Endothelial cell (in vitro differentiated cells): Measurements from ENCODE around the gene SIGLEC1. TPM values are rescaled to one million over a fixed set of nuclear protein-coding genes. Genes with fewer than 3 reads are reported as not detected.

Source experiments
- DNase-seq: peaks from one replicate; pipeline ENCODE4 v3.0.0; 2021; ENCODE audit warnings: low spot score
- H3K27ac Mint-ChIP-seq: one replicate; pipeline ENCODE4 v1.8.0; 2021; ENCODE audit warnings: mixed read lengths, inconsistent platforms; ENCODE audit not compliant: unreplicated experiment
- H3K27me3 Mint-ChIP-seq: one replicate; pipeline ENCODE4 v1.8.0; 2021; ENCODE audit warnings: mild to moderate bottlenecking, moderate library complexity, mixed read lengths, inconsistent platforms; ENCODE audit not compliant: unreplicated experiment
- H3K36me3 Mint-ChIP-seq: one replicate; pipeline ENCODE4 v1.8.0; 2021; ENCODE audit warnings: mild to moderate bottlenecking, low read depth, mixed read lengths, inconsistent platforms; ENCODE audit not compliant: unreplicated experiment
- H3K4me1 Mint-ChIP-seq: one replicate; pipeline ENCODE4 v1.8.0; 2021; ENCODE audit warnings: mild to moderate bottlenecking, mixed read lengths, inconsistent platforms; ENCODE audit not compliant: unreplicated experiment
- H3K4me3 Mint-ChIP-seq: one replicate; pipeline ENCODE4 v1.8.0; 2021; ENCODE audit warnings: mild to moderate bottlenecking, mixed read lengths, inconsistent platforms; ENCODE audit not compliant: unreplicated experiment
- H3K9me3 Mint-ChIP-seq: one replicate; pipeline ENCODE4 v1.8.0; 2021; ENCODE audit warnings: mixed read lengths, inconsistent platforms; ENCODE audit not compliant: unreplicated experiment
- total RNA-seq: library from RNA; stranded (reverse); fragmentation: NEBNext Ultra II Directional; extraction: Animal tissue kit (Norgen Biotek cat#: 25700); gene quantifications from one replicate; pipeline ENCODE4 v1.2.1, GENCODE V29; 2021; ENCODE audit not compliant: unreplicated experiment
- TF ChIP-seq, protein P1 (sequence below): fragments of 200-600 bp; sonication (generic); IDR thresholded peaks from one replicate; pipeline ENCODE4 v1.5.0; 2021; ENCODE audit warnings: antibody characterized with exemption; ENCODE audit not compliant: unreplicated experiment

Gene SIGLEC1
- total RNA-seq, 1 donor from 2014 or later = not detected

DNA sequence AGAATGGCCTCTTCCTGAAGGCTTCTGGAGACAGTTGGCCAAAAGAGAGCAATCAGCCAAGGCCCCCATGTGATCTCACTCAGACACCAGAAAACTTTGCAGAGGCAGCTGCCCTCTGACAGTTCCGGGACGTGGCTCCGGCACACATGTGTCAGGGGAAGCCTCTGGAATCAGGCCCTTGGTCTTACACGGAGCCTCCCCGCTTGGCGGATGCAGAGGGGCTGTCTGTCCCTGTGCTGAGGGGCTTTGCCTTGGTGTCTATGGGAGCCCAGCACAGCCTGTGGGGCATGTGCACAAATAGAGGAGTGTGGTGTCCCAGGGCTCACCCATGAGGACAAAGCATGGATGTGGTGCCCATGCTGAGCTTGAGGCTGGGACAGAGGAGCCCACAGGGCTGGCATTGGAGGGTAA lies 13.8 kb downstream of the SIGLEC1 start:
- H3K27ac Mint-ChIP-seq = no peak overlapping the region
- TF ChIP-seq, protein P1, sequence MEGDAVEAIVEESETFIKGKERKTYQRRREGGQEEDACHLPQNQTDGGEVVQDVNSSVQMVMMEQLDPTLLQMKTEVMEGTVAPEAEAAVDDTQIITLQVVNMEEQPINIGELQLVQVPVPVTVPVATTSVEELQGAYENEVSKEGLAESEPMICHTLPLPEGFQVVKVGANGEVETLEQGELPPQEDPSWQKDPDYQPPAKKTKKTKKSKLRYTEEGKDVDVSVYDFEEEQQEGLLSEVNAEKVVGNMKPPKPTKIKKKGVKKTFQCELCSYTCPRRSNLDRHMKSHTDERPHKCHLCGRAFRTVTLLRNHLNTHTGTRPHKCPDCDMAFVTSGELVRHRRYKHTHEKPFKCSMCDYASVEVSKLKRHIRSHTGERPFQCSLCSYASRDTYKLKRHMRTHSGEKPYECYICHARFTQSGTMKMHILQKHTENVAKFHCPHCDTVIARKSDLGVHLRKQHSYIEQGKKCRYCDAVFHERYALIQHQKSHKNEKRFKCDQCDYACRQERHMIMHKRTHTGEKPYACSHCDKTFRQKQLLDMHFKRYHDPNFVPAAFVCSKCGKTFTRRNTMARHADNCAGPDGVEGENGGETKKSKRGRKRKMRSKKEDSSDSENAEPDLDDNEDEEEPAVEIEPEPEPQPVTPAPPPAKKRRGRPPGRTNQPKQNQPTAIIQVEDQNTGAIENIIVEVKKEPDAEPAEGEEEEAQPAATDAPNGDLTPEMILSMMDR = no peak
- H3K4me3 Mint-ChIP-seq = no peak overlapping the region
- H3K27me3 Mint-ChIP-seq = peaks cover 2% of the 10 kb centered on the region
- no peaks in the 10 kb centered on the region for H3K36me3 Mint-ChIP-seq
- H3K9me3 Mint-ChIP-seq = no peaks in the 10 kb centered on the region
- no peak for DNase-seq
- H3K4me1 Mint-ChIP-seq = no peaks in the 10 kb centered on the region

DNA sequence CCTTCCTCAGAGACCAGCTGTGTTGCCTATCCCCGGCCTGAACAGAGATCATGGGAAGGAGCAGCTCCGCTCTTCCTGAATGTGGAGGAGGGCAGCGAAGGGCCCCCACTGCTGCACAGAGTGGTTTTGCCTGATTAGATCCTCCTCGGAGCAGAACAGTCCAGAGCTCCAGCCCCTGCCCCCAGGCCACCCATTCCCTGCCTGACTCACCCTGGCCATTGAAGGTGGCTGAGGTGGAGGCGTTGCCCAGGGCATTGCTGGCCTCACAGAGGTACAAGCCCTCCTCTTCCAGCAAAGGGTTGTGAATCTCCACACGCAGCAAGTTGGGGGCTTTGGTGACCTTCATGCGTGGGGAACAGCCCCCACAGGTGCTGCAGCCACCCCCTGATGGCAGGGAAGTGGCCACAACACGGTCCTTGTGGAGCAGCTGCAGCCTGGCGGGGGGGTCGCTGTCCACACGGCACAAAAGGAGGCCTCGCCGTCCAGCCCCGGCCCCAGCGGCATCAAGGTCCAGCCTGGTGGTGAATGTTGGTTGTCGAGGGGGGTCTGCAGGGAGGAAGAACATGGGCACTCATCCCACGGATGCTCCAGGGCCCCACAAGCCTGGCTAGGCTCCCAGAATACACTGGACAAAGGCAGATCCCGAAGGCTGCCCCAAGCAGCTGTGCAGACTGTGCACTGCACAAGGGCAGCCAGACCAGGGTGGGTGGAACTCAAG lies 14.7 kb downstream of the SIGLEC1 start:
- Mint-ChIP-seq H3K27ac (no peak overlapping the region), H3K9me3 (no peaks in the 10 kb centered on the region), H3K4me1 (no peaks in the 10 kb centered on the region), H3K36me3 (no peaks in the 10 kb centered on the region), H3K4me3 (no peak overlapping the region), H3K27me3 (peaks cover 2% of the 10 kb centered on the region)
- no peak for DNase-seq
- TF ChIP-seq, protein P1 = no peak

DNA sequence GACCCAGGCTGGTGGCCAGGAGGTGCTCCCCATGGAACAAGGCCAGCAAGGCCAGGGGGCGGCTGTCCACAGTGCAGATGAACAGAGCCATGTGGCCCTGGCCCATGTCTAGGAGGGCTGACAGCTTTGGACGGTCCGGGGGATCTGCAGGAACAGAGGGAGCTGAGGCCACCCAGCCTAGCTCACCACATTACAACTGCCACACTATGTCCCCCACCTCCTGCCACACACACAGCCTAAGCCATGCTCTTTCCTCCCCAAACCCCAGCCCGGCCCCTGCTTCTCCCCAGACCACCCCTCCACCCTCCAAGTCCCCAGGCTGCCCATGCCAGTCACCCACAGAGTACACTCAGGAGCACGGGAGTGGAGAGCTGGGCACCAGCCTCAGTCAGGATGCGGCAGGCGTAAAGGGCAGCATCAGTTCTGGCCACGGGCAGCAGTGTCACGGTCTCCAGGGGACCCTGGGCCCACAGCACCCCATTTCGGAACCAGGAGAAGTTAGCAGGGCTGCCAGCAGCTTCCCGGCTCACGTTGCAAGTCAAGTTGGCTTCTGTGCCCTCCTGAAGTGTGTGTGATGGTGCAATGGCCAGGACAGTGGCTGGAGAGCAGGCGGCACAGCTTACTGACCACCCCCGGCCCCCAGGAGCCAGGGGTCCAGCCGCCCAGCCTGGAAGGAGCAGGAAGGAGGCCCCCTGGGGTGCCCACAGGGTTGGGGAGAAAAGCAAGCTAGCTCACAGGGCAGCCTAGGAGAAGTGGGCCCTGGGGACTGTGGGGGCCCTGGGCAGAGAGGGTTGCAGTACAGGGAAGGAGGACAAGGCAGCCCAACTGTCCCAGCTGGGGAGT lies 15.4 kb downstream of the SIGLEC1 start:
- Mint-ChIP-seq H3K4me3 (no peak overlapping the region), H3K27ac (no peak overlapping the region), H3K27me3 (peaks cover 2% of the 10 kb centered on the region), H3K36me3 (no peaks in the 10 kb centered on the region), H3K9me3 (no peaks in the 10 kb centered on the region), H3K4me1 (no peaks in the 10 kb centered on the region)
- DNase-seq = no peak
- TF ChIP-seq, protein P1 = no peak

DNA sequence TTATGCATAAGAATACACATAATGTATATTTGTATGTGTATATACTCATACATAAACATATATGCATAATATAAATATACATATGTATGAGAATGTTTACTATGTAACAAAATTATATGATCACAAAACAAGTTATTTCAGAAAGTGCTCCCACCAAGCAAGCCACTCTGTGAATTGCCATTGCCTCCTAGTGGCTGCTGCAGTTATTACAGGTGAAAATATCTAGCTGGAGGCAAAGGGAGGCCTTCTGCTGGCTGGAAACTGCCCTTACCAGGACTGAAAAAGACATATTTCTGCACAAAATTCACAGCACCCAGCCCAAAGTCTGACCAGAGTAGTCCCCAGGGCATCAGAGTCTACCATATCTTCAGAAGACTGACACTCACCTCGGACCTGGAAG lies 16.2 kb downstream of the SIGLEC1 start:
- peaks cover 2% of the 10 kb centered on the region for H3K27me3 Mint-ChIP-seq
- TF ChIP-seq, protein P1 = peak; percentile 70
- no peaks in the 10 kb centered on the region for H3K36me3 Mint-ChIP-seq
- H3K4me1 Mint-ChIP-seq = no peaks in the 10 kb centered on the region
- H3K27ac Mint-ChIP-seq = no peak overlapping the region
- H3K9me3 Mint-ChIP-seq = no peaks in the 10 kb centered on the region
- no peak for DNase-seq
- no peak overlapping the region for H3K4me3 Mint-ChIP-seq

DNA sequence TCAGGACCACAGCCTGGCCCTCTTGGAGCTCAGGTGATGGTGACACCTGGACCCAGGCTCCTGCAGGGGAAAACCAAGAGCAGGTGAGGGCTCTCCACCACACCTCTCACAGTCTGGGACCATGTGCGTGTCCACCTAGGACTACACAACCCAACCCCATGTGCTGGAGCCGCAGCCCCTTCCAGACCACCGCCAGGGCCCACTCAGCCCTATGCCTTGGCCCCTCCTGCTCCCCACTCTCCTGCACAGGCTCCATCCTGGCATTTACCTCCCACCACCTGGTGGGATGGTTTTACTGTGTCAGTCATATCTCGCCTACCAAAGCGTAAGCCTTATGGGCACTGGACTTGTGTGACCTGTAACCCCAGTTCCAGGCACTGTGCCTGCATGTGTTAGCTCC lies 17.5 kb downstream of the SIGLEC1 start:
- no peak for DNase-seq
- Mint-ChIP-seq H3K36me3 (no peaks in the 10 kb centered on the region), H3K9me3 (no peaks in the 10 kb centered on the region), H3K27me3 (peaks cover 2% of the 10 kb centered on the region), H3K27ac (no peak overlapping the region), H3K4me3 (no peak overlapping the region), H3K4me1 (no peaks in the 10 kb centered on the region)
- TF ChIP-seq, protein P1 = no peak
